ENCODE data around the gene CNOT6. TPM values are rescaled to one million over a fixed set of nuclear protein-coding genes. Genes with fewer than 3 reads are reported as not detected.
"Not testable (repeated sequence)": the region's sequence is repeated elsewhere in the genome, so short reads cannot be mapped to it uniquely, and the experiment has no call there.

The CNOT6 gene
- total RNA-seq, 1 experiment from 2014 or later: 5.7 TPM

DNA sequence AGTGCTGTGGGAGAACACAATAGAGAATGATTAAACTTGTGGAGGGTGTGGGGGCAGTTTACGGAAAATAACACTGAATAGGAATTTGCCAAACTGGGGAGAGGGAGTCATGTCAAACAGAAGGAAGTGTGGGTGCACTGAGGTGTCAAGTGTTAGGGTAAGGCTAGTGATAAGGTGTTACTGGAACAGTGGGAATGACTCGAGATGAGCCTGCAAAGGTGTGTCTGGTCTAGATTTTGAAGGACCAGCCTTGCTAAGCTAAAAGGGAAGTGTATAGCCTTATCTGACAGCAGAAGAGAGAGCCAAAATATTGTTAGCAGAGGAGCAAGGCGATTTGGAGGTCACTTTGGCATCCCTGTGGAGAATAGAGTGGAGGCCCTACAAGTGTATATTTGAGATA, 4.2 kb downstream of the CNOT6 start:
- in situ Hi-C loops (cut with HindIII; ENCODE audit: low pct_unique_long_range_greater_than_20kb, low sequenced_read_pairs): no loop called here
- DNase-seq (ENCODE audit: low read depth): no peak

DNA sequence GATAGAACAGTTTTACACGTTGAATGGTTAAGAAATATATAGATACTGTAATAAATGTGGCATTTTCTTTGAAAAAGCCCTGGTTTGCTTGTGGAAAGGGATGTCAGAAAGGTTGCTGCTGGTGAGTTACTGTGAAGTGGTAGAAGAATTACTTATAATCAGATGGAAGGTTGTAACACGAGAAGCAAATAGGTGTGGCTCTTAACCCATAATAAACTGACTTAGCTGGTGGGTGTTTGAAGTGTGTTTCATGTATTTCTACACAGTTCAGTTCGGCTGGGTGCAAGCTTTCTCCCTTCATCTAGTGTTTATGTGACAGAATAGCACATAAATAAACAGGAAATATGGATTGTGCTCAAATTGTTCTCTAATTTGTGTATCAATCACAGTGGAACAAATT, 5.5 kb downstream of the CNOT6 start:
- in situ Hi-C loops (cut with HindIII; ENCODE audit: low pct_unique_long_range_greater_than_20kb, low sequenced_read_pairs): no loop called here
- DNase-seq (ENCODE audit: low read depth): no peak

DNA sequence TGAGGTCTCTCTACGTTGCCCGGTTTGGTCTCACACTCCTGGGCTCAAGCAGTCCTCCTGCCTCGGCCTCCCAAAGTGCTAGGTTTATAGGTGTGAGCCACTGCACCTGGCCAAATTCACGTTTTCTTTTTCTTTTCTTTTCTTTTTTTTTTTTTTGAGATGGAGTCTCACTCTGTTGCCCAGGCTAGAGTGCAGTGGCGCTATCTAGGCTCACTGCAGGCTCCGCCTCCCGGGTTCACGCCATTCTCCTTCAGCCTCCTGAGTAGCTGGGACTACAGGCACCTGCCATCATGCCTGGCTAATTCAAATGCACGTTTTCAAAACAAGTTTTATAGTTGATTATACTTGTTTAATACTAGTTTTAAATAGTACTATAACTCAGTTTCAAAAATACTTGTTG, 6.1 kb downstream of the CNOT6 start:
- DNase-seq (ENCODE audit: low read depth); in situ Hi-C loops (cut with HindIII; ENCODE audit: low pct_unique_long_range_greater_than_20kb, low sequenced_read_pairs): not testable (repeated sequence)

DNA sequence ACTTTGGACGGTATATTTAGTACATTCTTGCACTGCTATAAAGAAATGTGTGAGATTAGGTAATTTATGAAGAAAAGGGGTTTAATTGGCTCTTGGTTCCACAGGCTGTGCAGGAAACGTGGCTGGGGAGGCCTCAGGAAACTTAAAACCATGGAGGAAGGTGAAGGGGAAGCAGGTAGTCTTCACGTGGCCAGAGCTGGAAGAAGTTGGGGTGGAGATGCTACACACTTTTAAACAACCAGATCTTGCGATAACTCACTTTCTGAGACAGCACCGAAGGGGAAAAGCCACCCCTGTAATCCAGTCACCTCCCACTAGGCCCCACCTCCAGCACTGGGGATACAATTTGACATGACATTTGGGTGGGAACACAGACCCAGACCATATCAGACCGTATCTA, 13.5 kb downstream of the CNOT6 start:
- in situ Hi-C loops (cut with HindIII; ENCODE audit: low pct_unique_long_range_greater_than_20kb, low sequenced_read_pairs): no loop called here
- DNase-seq (ENCODE audit: low read depth): no peak

DNA sequence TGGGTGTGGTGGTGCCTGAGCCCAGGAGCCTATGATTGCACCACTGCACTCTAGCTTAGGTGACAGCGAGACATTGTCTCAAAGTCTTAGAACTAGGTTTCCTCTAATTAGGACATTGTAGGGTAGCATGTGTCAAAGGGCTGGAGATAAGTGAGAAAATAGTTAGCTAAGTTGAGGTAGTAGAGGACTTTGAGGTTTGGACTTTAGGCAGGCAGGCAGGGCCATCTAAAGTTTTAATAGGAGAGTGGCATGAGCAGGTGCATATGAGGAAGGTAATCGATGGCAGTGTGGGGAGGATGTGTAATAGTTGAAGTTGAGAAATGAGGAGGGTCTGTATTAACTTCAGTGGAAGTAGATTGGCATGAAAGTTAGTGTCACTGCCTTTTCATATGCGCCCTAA, 21.1 kb downstream of the CNOT6 start:
- no peak for DNase-seq (ENCODE audit: low read depth)
- in situ Hi-C loops (cut with HindIII; ENCODE audit: low pct_unique_long_range_greater_than_20kb, low sequenced_read_pairs): no loop called here

DNA sequence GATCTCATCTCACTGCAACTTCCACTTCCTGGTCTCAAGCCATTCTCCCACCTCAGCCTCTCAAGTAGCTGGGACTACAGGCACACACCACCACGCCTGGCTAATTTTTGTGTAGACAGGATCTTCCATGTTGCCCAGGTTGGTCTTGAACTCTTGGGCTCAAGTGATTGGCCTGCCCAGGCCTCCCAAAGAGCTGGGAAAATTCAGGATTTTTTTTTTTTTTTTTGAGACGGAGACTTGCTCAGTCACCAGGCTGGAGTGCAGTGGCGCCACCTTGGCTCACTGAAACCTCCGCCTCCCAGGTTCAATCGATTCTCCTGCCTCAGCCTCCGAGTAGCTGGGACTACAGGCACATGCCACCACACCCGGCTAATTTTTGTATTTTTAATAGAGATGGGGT, 21.8 kb downstream of the CNOT6 start:
- in situ Hi-C loops (cut with HindIII; ENCODE audit: low pct_unique_long_range_greater_than_20kb, low sequenced_read_pairs); DNase-seq (ENCODE audit: low read depth): not testable (repeated sequence)

DNA sequence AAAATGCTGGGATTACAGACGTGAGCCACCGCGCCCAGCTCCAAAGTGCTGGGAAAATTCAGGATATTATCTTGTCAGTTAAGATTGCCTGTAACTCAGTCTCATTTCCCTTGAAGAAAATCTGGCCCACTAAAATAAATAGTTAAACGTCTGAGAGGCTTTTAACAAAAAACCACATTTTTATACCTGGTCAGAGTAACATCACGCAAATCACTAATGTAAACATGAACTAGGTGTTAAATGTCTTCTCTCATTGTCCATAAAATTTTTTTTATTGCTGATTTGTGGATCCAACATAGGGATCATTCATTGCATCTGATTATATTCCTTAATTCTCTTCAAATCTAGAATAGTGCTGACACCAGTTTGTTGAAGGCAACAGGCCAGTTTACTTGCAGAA, 22.3 kb downstream of the CNOT6 start:
- in situ Hi-C loops (cut with HindIII; ENCODE audit: low pct_unique_long_range_greater_than_20kb, low sequenced_read_pairs): no loop called here
- no peak for DNase-seq (ENCODE audit: low read depth)

DNA sequence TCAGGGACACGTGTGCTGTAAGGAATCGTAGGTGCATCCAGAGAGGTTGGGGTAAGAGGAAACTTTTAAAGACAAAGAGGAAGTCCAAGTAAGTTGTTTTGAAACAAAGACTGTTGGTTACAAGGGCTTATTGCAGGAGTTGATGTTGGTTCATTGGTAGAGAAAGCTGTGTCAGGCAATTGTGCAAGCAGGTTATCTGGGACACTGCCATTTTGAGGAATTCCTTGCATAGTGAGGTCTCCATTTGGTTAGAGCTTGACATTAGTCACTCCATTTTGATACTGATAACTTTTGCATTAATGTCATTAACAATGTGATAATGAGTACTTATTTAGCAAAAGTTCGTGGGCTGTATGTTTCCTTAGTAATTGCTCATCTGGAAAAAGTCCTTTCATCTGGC, 24.9 kb downstream of the CNOT6 start:
- no peak for DNase-seq (ENCODE audit: low read depth)
- in situ Hi-C loops (cut with HindIII; ENCODE audit: low pct_unique_long_range_greater_than_20kb, low sequenced_read_pairs): no loop called here

DNA sequence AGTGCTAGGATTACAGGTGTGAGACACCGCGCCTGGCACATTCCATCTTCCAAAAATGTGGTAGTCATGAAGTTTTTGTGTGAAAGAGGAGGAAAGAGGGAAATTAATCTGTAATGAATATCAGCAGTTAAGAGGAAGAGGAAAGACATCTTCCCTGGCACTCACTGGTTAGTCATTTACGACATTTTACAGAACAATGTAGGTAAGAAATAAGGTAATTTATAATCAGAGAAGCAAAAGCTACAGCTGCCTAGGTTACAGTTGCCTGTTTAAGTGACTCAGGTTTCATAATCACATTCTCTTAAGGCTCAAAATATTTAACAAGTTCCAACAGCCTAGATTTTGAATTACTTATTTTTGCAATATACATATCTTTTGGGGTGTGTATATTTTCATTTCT, 26.9 kb downstream of the CNOT6 start:
- in situ Hi-C loops (cut with HindIII; ENCODE audit: low pct_unique_long_range_greater_than_20kb, low sequenced_read_pairs): no loop called here

DNA sequence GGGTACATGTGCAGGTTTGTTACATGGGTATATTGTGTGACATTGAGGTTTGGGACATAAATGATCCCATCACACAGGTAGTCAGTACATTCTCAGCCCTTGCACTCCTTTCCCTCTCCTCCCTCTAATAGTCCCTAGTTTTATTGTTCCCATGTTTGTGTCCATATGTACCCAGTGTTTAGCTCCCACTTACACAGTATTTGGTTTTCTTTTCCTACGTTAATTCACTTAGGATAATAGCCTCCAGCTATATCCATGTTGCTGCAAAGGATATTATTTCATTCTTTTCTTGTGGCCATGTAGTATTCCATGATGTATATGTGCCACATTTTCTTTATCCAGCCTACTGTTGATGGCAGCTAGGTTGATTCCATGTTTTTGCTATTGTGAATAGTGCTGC, 27.4 kb downstream of the CNOT6 start:
- in situ Hi-C loops (cut with HindIII; ENCODE audit: low pct_unique_long_range_greater_than_20kb, low sequenced_read_pairs): no loop called here
- no peak for DNase-seq (ENCODE audit: low read depth)

More for the DNA sequence above, 26.9 kb downstream of the CNOT6 start:
- DNase-seq (ENCODE audit: low read depth): no peak

DNA sequence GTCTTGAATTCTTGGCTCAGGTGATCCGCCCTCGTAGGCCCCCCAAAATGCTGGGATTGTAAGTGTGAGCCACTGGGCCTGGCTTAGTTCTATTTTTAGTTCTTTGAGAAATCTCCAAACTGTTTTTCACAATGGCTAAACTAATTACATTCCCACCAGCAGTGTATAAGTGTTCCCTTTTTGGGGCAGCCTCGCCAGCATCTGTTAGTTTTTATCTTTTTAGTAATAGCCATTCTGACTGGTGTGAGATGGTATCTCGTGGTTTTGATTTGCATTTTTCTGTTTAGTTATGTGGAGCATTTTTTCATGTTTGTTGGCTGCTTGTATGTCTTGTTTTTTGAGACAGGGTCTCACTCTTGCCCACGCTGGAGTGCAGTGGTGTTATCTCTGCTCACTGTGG, 28.2 kb downstream of the CNOT6 start:
- in situ Hi-C loops (cut with HindIII; ENCODE audit: low pct_unique_long_range_greater_than_20kb, low sequenced_read_pairs): no loop called here
- DNase-seq (ENCODE audit: low read depth): no peak

DNA sequence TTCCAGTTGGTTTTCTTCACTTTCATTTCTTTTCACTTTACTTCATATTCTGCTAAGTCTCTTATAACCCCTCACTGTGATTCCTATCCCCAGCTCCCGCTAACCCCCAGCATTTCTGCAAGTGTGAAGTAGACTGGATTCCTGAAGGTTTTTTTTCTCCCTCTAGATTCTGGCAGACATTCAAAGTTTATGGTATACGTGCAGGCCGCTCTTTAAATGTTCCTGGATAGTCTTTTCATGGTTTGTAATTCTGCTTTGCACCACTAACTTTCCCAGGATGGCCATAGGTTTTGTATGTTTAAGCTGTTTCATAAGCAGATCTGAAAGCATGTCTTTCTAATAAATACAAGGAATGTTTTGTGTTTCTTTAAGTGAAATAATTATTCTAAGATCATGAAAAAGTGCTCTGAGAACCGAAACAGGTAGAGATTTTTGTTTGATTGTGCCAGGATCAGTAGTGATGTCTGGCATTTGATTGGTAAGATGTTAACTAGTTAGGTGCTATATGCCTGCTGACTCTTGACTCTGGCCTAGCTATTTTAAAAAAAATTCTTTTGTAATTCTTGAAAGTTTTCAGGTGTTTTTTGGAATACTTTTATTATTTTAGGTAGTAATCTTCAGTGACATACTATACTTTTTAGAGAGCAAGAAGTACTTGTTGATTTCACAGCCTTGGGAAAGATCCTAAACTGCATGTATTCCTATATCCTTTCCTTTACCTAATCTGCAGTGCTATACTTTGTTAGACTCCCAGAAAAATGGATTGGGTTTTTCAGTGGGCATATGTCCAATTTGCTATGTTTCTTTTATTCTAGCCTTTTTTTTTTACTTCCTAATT, 29.7 kb downstream of the CNOT6 start:
- DNase-seq (ENCODE audit: low read depth): no peak
- in situ Hi-C loops (cut with HindIII; ENCODE audit: low pct_unique_long_range_greater_than_20kb, low sequenced_read_pairs): no loop called here

DNA sequence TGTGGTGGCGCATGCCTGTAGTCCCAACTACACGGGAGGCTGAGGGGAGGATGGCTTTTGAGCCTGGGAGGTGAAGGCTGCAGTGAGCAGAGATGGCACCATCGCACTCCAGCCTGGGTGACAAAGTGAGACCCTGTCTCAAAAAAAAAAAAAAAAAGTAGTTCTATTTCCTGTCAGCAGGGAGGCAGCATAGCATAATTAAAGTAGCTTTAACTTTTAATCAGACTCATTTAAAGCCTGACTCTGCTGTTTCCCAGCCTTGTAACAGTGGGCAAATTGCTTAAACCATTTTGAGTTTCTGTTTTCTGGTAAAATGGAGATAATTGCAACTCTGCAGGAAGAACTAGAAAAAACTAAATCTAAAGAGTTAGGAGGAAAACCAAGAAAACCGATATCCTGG, 31.2 kb downstream of the CNOT6 start:
- in situ Hi-C loops (cut with HindIII; ENCODE audit: low pct_unique_long_range_greater_than_20kb, low sequenced_read_pairs): no loop called here
- no peak for DNase-seq (ENCODE audit: low read depth)

DNA sequence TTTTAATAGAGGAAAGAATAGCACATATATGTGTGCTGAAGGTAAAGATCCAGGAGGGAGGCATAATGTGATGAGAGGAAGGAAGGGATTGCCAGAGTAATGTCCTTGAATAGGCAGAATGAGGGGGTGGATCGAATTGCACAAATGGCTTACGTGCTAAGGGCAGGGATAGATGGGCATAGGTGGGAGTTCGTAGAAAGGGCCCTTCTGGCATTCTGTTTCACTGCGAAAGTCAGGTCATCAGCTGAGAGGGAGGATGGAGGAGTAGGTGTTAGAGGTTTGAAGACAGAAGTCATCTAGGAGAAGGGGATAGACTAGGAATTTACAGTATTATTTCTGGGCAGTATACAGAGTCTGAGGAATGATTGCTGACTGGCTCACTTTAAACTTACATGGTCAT, 32.1 kb downstream of the CNOT6 start:
- DNase-seq (ENCODE audit: low read depth): no peak
- in situ Hi-C loops (cut with HindIII; ENCODE audit: low pct_unique_long_range_greater_than_20kb, low sequenced_read_pairs): no loop called here

DNA sequence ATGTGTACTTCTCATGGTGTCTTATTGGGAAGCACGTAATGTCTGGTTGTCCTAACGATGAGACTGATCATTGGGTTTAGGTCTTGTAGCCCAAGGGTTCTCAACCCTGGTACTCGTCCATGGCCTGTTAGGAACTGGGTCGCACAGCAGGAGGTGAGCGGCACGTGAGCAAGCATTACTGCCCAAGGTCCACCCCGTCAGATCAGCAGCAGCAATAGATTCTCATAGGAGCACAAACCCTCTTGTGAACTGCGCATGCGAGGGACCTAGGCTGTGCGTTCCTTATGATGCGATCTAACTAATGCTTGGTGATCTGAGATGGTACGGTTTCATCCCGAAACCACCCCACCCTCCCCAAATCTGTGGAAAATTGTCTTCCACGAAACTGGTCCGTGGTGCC, 33.5 kb downstream of the CNOT6 start:
- in situ Hi-C loops (cut with HindIII; ENCODE audit: low pct_unique_long_range_greater_than_20kb, low sequenced_read_pairs): no loop called here

DNA sequence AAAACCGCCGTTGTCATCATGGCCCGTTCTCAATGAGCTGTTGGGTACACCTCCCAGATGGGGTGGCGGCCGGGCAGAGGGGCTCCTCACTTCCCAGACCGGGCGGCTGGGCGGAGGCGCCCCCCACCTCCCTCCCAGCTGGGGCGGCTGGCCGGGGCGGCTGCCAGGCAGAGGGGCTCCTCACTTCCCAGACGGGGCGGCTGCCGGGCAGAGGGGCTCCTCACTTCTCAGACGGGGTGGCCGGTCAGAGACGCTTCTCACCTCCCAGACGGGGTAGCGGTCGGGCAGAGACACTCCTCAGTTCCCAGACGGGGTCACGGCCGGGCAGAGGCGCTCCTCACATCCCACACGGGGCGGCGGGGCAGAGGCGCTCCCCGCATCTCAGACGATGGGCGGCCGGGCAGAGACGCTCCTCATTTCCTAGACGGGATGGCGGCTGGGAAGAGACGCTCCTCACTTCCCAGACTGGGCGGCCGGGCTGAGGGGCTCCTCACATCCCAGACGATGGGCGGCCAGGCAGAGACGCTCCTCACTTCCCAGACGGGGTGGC, 36.9 kb downstream of the CNOT6 start:
- in situ Hi-C loops (cut with HindIII; ENCODE audit: low pct_unique_long_range_greater_than_20kb, low sequenced_read_pairs); DNase-seq (ENCODE audit: low read depth): not testable (repeated sequence)

More for the DNA sequence above, 33.5 kb downstream of the CNOT6 start:
- no peak for DNase-seq (ENCODE audit: low read depth)

DNA sequence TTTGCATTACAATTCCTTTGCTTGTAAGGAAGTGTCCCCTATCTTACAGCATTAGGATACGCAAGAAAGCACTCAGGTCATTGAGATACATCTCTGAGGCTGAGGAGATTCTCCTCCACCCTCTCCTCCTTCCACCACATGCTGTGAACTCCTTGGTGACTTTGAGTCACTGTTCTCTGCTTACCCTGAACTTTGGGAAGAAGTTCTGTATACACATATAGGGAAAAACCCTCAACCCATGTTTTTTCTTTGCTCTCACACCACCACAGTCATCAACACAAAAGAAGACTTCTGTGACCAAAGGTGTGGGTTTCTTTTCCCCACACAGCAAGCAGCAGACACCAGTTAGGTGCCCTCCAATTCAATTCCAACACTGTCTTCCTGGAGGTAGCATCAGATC, 38.1 kb downstream of the CNOT6 start:
- DNase-seq (ENCODE audit: low read depth): no peak
- in situ Hi-C loops (cut with HindIII; ENCODE audit: low pct_unique_long_range_greater_than_20kb, low sequenced_read_pairs): no loop called here

DNA sequence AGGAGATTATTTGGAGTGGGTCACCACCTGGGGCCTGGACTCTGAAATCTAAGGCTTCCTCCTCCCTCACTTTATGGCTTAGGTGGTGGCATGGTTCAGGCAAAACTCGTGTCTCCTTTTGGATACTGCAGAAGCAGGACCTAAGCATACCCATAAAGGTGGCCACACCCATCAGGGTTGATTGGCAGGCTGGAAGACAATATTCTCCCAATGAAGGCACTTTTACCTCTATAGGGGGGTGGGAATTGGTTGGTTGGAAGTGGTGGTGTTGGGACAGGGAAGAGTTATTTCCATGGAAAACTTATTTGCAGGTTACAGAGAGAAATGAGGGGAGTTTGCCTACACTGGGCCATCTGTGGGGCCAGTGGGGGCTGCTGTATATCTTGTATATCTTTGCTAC, 39.7 kb downstream of the CNOT6 start:
- in situ Hi-C loops (cut with HindIII; ENCODE audit: low pct_unique_long_range_greater_than_20kb, low sequenced_read_pairs): no loop called here
- no peak for DNase-seq (ENCODE audit: low read depth)

DNA sequence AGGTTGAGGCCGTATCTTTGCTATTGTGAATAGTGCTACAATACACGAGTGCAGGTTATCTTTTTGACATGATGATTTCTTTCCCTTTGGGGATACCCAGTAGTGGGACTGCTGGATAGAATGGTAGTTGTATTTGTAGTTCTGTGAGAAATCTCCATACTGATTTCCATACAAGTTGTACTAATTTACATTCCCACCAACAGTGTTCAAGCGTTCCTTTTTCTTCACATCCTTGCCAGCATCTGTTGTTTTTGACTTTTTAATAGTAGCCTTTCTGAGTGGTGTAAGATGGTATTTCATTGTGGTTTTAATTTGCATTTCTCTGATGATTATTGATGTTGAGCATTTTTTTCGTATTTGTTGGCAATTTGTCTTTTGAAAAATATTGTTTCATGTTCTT, 41.4 kb downstream of the CNOT6 start:
- in situ Hi-C loops (cut with HindIII; ENCODE audit: low pct_unique_long_range_greater_than_20kb, low sequenced_read_pairs): no loop called here
- no peak for DNase-seq (ENCODE audit: low read depth)

DNA sequence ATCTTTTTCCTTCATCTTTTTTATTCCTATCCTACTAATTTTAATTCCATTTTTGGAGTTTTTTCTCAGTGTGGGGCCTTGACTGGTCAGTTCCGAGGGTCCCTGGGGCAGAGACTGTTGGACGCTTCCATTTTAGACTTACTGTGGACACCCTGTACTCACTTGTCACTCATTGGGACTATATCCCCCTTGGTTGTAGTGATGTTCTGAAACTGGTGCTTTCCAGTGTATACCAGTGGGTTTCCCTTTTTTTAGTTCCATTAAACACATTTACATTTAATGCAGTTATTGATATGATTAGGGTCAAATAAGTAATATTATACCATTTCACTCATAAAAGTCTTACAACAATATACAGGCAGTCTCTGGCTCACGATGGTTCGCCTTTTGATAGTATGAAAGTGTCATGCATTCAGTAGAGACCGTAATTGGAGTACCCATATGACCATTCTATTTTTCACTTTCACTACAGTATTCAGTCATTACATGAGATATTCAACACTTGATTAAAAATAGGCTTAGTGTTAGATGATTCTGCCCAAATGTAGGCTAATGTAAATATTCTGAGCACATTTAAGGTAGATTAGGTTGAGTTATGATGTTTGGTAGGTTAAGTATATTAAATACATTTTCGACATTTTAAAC, 46.0 kb downstream of the CNOT6 start:
- in situ Hi-C loops (cut with HindIII; ENCODE audit: low pct_unique_long_range_greater_than_20kb, low sequenced_read_pairs): no loop called here
- DNase-seq (ENCODE audit: low read depth): no peak

Data from Caki2 (cell line).